Measurements from ENCODE around the gene ZP3.
"Not testable (repeated sequence)": the region's sequence is repeated elsewhere in the genome, so short reads cannot be mapped to it uniquely, and the experiment has no call there.

DNA sequence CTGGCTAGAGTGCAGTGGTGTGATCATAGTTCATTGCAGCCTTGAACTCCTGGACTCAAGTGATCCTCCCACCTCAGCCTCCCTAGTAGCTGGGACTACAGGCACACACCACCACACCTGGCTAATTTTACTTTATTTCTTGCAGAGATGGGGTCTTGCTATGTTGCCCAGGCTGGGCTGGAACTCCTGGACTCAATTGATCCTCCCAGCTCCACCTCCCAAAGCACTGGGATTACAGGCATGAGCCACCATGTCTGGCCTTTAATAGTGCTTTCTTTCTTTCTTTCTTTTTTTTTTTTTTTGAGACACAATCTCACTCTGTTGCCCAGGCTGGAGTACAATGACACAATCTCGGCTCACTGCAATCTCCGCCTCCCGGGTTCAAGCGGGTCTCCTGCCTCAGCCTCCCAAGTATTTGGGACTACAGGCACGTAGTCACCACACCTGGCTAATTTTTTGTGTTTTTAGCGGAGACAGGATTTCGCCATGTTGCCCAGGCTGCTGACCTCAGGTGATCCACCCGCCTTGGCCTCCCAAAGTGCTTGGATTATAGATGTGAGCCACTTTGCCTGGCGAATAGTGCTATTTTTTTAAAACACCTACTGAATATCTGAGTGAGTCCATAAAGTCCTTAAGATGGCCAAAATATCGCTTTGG is 7.0 kb upstream of the ZP3 start:
- TF ChIP-seq, protein P1, sequence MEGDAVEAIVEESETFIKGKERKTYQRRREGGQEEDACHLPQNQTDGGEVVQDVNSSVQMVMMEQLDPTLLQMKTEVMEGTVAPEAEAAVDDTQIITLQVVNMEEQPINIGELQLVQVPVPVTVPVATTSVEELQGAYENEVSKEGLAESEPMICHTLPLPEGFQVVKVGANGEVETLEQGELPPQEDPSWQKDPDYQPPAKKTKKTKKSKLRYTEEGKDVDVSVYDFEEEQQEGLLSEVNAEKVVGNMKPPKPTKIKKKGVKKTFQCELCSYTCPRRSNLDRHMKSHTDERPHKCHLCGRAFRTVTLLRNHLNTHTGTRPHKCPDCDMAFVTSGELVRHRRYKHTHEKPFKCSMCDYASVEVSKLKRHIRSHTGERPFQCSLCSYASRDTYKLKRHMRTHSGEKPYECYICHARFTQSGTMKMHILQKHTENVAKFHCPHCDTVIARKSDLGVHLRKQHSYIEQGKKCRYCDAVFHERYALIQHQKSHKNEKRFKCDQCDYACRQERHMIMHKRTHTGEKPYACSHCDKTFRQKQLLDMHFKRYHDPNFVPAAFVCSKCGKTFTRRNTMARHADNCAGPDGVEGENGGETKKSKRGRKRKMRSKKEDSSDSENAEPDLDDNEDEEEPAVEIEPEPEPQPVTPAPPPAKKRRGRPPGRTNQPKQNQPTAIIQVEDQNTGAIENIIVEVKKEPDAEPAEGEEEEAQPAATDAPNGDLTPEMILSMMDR (conservative IDR thresholded peaks at IDR 0.05 in 1 of 2, IDR thresholded peaks at IDR 0.05 in 1 of 2; ENCODE audit: extremely low read depth in 1 of 2, insufficient read depth in 1 of 2, low read depth in 1 of 2, low read length in 2 of 2): not testable (repeated sequence)
- not testable (repeated sequence) for TF ChIP-seq EZH2 (IDR thresholded peaks at IDR 0.05; ENCODE audit: borderline replicate concordance, low read length)
